ENCODE data around the gene WNT7B.

WNT7B gene

GRCh38 chr22:45884201-45885062 lies 92.5 kb downstream of the WNT7B start:
- DNase-seq, result no peak

DNA sequence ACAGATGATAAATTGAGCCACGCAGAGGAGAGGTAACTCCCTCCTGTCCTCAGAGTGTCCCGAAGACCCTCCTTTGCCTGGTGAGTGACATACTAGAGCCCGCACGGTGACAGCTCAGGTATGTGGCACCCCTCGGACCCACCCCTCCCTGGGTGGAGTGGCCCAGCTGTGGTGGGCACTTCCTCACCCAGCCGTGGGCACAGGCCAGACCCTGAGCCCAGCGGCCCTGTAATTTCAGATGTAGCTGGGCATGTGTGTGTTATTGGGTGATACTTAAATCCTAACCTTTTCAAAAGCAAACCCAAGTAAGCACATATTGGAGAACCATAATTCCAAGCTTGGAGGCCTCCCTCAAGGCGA lies 93.2 kb downstream of the WNT7B start:
- DNase-seq, result no peak

GRCh38 chr22:45882881-45883810 lies 93.8 kb downstream of the WNT7B start:
- DNase-seq, result no peak

- no peak for DNase-seq
Observed at GRCh38 chr22:45881524-45881875, 95.5 kb downstream of the WNT7B start.

GRCh38 chr22:45880716-45881523 lies 96.0 kb downstream of the WNT7B start:
- DNase-seq, result no peak

- DNase-seq, result no peak
Observed at GRCh38 chr22:45880091-45880715, 96.8 kb downstream of the WNT7B start.

- no peak for DNase-seq
Observed at GRCh38 chr22:45879552-45879949, 97.4 kb downstream of the WNT7B start.

DNA sequence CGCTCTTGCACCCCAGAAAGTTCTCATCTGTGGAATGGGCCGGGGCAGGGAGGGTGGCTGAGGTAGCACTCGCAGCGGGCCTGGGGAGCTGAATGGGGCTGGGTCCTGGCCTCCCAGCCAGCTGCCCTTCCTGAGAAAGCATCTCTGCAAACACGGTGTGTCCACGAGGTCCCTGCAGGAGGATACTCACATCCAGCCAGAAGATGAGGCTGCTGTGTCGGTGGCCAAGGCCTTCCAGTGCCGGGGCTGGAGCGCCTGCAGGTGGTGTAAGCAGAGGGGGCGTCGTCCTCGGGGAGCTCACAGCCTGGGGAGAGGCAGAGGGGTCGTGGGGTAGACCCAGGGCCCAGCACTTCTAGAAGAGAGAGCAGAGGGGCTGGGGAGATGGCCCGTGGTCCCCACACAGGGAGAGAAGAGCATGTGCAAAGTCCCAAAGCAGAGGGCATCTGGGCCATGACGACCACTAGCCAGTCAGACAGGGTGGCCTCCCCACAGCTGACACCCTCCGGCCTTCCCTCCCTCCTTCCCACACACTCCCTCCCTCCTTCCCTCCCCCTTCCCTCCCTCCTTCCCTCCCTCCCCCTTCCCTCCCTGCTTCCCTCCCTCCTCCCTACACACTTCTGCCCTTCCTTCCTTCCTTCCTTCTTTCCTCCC lies 97.9 kb downstream of the WNT7B start:
- DNase-seq, result peak; percentile 76

- peak; percentile 94 for DNase-seq
Observed at GRCh38 chr22:45878051-45878781, 98.7 kb downstream of the WNT7B start.

DNA sequence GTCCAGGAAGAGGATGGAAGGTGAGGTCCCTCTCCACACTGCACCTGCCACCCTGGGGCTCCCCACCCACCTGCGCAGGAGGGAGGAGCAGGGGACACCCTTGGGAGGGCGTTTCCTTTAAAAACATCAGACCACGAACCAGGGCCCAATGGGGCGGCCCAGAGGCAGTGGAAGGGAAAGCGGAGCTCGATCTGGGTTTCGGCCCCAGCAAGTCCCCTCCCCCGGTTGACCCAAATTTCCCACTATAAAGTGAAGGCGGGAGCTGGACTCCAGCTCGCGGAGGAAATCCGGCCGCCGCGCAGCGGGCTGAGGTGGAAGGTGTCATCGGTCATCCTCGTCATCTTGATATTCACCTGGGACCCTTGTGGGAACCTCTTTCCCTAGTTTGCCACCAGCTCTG lies 99.3 kb downstream of the WNT7B start:
- peak; percentile 23 for DNase-seq

DNA sequence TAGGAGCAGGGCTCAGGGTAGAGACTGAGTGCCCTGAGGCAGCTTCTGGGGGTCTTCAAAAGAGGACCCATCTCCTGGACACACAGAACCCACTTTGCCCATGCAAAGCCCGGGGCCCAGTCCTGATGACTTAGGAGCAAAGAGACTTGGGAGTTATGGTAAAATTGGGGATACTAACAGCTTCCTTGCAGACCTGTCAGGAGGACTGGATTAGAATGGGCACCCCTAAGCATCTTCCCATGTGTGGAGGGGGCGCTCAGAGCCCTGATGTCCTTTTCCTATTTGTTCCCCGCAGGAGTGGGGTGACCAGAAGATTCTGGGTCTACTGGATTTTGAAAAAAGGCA lies 100.0 kb downstream of the WNT7B start:
- DNase-seq, result no peak

DNA sequence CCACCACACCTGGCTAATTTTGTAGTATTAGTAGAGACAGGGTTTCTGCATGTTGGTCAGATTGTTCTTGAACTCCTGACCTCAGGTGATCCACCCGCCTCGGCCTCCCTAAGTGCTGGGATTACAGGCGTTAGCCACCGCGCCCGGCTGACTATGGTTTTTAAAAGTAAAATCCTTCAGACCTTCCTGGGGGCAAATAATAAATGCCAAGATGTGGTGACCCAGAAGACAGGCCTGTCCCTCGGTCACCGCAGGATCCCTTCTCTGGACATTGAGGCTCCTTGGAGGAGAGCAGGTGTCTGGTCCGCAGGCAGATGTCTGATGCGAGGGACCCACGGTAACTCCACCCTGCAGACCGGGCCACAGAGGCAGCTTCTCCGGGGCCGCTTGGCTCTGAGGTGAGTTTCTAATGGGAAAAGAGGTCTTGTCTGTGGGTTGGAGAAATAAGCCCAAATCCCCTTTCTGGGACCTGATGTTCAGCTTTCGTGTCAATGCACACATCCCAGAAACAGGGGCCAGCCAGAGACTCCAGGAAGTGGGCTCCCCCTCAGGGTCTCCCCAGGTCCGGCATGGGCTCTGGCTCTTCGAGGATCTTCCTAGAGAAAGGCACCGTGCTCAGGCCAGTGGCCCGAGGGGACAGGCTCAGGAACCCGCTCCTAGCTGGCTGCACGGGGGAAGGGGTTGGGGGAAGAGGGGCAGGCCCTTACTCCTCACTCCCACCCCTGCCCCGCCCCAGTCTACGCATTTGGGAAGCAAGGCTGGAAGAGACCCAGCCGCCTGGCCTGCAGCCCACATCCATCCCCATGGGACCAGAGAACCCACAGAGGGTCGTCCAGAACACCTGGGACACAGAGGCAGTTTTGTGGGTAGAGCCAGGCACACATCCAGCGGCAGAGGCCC lies 100.6 kb downstream of the WNT7B start:
- no peak for DNase-seq

DNA sequence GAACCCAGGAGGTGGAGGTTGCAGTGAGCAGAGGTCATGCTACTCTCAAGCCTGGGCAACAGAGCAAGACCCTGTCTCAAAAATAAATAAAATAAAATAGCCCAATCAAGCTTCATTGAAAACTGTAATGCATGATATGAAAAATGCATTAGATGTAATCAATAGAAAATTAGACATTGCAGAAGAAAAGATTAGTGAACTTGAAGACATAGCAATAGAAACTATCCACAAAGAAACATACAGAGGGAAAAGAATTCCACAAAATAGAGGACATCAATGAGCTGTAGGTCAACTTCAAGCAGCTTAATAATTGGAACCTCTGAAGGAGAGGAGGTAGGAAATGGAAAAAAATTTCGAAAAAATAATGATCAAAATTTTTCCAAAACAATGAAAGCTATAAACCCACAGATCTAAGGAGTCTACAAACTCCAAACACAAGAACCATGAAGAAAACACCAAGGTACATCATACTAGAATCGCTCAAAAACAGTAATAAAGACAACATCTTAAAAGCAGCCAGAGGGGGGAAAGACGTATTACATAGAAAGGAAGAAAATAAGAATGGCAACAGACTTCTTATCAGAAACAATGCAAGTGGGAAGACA lies 104.2 kb downstream of the WNT7B start:
- DNase-seq, result no peak

DNA sequence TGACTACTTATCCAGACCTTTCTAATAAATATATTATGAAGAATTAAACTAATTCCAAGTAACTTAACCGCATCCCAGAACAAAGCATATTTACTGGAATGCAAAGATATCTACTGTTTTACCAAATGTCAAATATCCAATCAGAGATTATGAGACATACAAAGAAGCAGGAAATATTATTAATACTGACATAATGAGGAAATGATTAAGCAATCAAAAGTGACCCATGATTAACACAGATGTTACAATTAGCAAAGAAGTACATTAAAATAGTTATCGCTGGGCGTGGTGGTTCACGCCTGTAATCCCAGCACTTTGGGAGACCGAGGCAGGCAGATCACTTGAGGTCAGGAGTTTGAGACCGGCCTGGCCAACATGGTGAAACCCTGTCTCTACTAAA lies 105.2 kb downstream of the WNT7B start:
- no peak for DNase-seq

Data from NCI-H1105 treated with DMSO at 0.1 percent for 48 hours (cell line).